PFSK-1 (cell line): ENCODE measurements around the gene SYNE4.

Experiments used
- POLR2AphosphoS5 ChIP-seq: IDR thresholded peaks from 2 replicates; pipeline ENCODE4 v1.6.1; 2012; ENCODE audit warnings: low read depth, mild to moderate bottlenecking, control low read depth, low read length, moderate library complexity
- SIN3A ChIP-seq: IDR thresholded peaks from 2 replicates; pipeline ENCODE4 v1.6.1; 2012; ENCODE audit warnings: mild to moderate bottlenecking, low read length, moderate library complexity, borderline replicate concordance; ENCODE audit not compliant: insufficient read depth

DNA sequence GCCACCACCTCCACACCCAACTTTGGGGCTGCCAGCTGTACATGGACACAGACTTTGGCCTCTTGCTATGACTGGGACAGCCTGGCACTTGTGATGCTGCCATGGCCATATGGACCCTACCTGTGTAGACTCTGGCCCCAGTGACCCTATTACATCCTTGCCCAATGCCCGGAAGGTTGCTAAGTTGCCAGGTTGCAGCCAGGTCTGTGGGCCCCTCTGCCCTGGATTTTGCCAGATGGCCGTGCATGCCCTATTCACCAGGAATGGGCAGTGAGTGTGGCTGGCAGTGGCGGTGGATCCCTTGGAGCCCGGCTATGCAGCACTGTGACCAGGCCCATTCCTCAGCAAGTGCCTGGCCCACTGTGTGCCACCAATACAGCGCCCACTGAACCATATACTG, 22.5 kb downstream of the SYNE4 start:
- TF ChIP-seq SIN3A (no peak), POLR2AphosphoS5 (no peak)
